A673 (cell line): ENCODE measurements around the gene OR2C1. TPM values are rescaled to one million over a fixed set of nuclear protein-coding genes. Genes with fewer than 3 reads are reported as not detected.
A peak's percentile ranks its signal among the peaks of the same experiment; 100 is the strongest.

Experiments
- BruUV-seq: library from RNA; stranded (reverse); fragments of 400-500 nt; replicated peaks from 2 replicates; lab custom pipeline; 2021; lab: Mats Ljungman, UMichigan
- CTCF ChIA-PET: fragments of 300-600 bp; sonication (Branson Sonifier 250); formaldehyde crosslinking; loops from one replicate; lab custom pipeline; 2022; ENCODE audit warnings: antibody characterized with exemption; lab: Charles Lee
- POLR2A ChIA-PET: fragments of 300-600 bp; sonication (Branson Sonifier 250); formaldehyde crosslinking; loops from one replicate; lab custom pipeline; 2022; ENCODE audit warnings: antibody characterized with exemption; ENCODE audit not compliant: low non-redundant PET; lab: Charles Lee
- DNase-seq: peaks from one replicate; pipeline ENCODE4 v3.0.0-alpha.2; 2015; ENCODE audit warnings: low spot score
- H3K27ac ChIP-seq: fragments of 200-600 bp; sonication (generic); 2 replicates; pipeline ENCODE4 v1.5.1; 2016; ENCODE audit warnings: mixed run types, low read depth, mild to moderate bottlenecking, mixed read lengths, antibody characterized with exemption, low read length; ENCODE audit not compliant: poor library complexity, severe bottlenecking
- H3K27me3 ChIP-seq: fragments of 200-600 bp; sonication (generic); replicated peaks from 2 replicates; pipeline ENCODE4 v1.6.1; 2017; ENCODE audit warnings: mixed run types, low read depth, mild to moderate bottlenecking, mixed read lengths, antibody characterized with exemption, low read length; ENCODE audit not compliant: insufficient read depth, poor library complexity
- H3K36me3 ChIP-seq: fragments of 200-600 bp; sonication (generic); 2 replicates; pipeline ENCODE4 v1.6.1; 2016; ENCODE audit warnings: mixed run types, mild to moderate bottlenecking, mixed read lengths, antibody characterized with exemption, low read length; ENCODE audit not compliant: insufficient read depth, poor library complexity, severe bottlenecking
- H3K4me1 ChIP-seq: fragments of 200-600 bp; sonication (generic); 2 replicates; pipeline ENCODE4 v1.6.1; 2017; ENCODE audit warnings: mixed run types, mild to moderate bottlenecking, mixed read lengths, antibody characterized with exemption, low read length; ENCODE audit not compliant: insufficient read depth, poor library complexity, severe bottlenecking
- H3K4me3 ChIP-seq: fragments of 200-600 bp; sonication (generic); 2 replicates; pipeline ENCODE4 v1.5.1; 2016; ENCODE audit warnings: low read depth, mixed run types, mild to moderate bottlenecking, mixed read lengths, low read length; ENCODE audit not compliant: poor library complexity, severe bottlenecking
- H3K9me3 ChIP-seq: fragments of 200-600 bp; sonication (generic); 2 replicates; pipeline ENCODE4 v1.6.1; 2016; ENCODE audit warnings: mixed run types, low read depth, mild to moderate bottlenecking, mixed read lengths, antibody characterized with exemption, low read length; ENCODE audit not compliant: poor library complexity, severe bottlenecking
- EZH2 ChIP-seq: fragments of 200-600 bp; sonication (generic); IDR thresholded peaks from 2 replicates; pipeline ENCODE4 v1.6.1; 2017; ENCODE audit warnings: borderline replicate concordance, low read depth, mild to moderate bottlenecking, mixed read lengths, antibody characterized with exemption, low read length; ENCODE audit not compliant: poor library complexity, severe bottlenecking
- intact Hi-C: fragments of 100-400 bp; cut with micrococcal nuclease; formaldehyde crosslinking; loops from one replicate; pipeline ENCODE4 v1.10.0; 2022; ENCODE audit not compliant: unreplicated experiment
- total RNA-seq: library from RNA; stranded (reverse); gene quantifications from 2 replicates; pipeline ENCODE4 v1.2.3, GENCODE V29; 2021
- TF ChIP-seq, protein P1 (sequence below): fragments of 300-800, 200-600 bp; sonication (generic); conservative IDR thresholded peaks from 2 replicates; pipeline ENCODE4 v1.5.1; 2017; ENCODE audit warnings: low read depth, mild to moderate bottlenecking, antibody characterized with exemption, low read length, moderate library complexity, mixed read lengths

Gene OR2C1
- total RNA-seq, 1 experiment from 2014 or later = not detected

DNA sequence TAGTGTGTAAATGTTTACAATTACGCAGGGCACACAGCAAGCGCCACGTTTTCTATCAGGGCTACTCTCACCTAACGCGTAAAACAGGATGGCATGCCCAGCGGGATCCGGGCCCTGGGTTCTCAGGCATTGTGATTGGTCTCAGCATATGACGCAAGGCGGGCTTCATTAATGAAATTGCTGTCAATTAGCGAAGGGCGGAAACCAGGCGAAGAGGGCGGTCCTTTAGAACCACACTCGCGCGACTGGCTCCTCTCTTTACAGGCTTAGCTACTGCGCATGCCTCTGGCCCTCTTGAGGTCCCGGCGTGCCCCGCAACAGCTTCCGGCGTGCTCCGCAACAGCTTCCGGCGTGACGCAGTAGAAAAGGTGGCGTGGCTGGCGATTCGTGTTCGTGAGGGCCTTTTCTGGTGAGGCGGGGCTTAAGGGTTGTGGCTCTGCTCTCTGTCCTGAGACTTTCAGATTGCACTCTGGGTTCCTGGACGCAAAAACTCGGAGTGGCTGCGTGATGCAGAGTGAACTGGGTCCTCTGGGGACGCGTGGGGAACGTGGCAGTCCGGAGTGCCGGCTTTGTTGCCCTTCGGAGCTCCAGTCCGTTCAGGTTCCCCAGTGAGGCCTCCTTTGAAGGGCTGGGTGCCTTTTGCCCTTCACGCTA is 9.2 kb downstream of the OR2C1 start:
- ChIA-PET POLR2A (no interaction called here), CTCF (no interaction called here)
- Histone ChIP-seq H3K4me3 (peak overlapping the region; percentile 49), H3K4me1 (no peaks in the 10 kb centered on the region), H3K27ac (peak overlapping the region; percentile 82), H3K36me3 (no peaks in the 10 kb centered on the region), H3K27me3 (peaks cover 8% of the 10 kb centered on the region), H3K9me3 (peaks cover 19% of the 10 kb centered on the region)
- no TSS peak for BruUV-seq
- DNase-seq = peak; percentile 97
- intact Hi-C loops = no loop called here
- TF ChIP-seq EZH2 = no peak
- TF ChIP-seq, protein P1, sequence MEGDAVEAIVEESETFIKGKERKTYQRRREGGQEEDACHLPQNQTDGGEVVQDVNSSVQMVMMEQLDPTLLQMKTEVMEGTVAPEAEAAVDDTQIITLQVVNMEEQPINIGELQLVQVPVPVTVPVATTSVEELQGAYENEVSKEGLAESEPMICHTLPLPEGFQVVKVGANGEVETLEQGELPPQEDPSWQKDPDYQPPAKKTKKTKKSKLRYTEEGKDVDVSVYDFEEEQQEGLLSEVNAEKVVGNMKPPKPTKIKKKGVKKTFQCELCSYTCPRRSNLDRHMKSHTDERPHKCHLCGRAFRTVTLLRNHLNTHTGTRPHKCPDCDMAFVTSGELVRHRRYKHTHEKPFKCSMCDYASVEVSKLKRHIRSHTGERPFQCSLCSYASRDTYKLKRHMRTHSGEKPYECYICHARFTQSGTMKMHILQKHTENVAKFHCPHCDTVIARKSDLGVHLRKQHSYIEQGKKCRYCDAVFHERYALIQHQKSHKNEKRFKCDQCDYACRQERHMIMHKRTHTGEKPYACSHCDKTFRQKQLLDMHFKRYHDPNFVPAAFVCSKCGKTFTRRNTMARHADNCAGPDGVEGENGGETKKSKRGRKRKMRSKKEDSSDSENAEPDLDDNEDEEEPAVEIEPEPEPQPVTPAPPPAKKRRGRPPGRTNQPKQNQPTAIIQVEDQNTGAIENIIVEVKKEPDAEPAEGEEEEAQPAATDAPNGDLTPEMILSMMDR = no peak

DNA sequence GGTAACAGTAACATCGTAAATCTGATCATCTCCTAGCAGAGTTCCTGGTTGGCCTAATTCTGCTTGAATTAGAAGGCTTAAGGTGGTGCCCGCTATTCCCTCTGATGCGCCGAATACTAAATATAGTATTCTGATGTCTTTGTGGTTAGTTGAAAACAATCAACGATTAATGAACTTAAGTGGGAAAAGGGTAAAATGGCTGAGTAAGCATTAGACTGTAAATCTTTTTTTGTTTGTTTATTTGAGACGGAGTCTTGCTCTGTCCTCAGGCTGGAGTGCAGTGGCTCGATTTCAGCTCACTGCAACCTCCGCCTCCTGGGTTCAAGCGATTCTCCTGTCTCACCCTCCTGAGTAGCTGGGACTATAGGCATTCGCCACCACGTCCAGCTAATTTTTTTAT is 13.4 kb downstream of the OR2C1 start:
- H3K4me3 ChIP-seq = no peak overlapping the region
- POLR2A ChIA-PET = no interaction called here
- DNase-seq = no peak
- H3K36me3 ChIP-seq = no peaks in the 10 kb centered on the region
- no peaks in the 10 kb centered on the region for H3K4me1 ChIP-seq
- CTCF ChIA-PET = no interaction called here
- no peak overlapping the region for H3K27ac ChIP-seq
- BruUV-seq = no TSS peak
- no peaks in the 10 kb centered on the region for H3K27me3 ChIP-seq
- intact Hi-C loops = no loop called here
- TF ChIP-seq, protein P1 = no peak
- no peak for TF ChIP-seq EZH2
- peaks cover 19% of the 10 kb centered on the region for H3K9me3 ChIP-seq

DNA sequence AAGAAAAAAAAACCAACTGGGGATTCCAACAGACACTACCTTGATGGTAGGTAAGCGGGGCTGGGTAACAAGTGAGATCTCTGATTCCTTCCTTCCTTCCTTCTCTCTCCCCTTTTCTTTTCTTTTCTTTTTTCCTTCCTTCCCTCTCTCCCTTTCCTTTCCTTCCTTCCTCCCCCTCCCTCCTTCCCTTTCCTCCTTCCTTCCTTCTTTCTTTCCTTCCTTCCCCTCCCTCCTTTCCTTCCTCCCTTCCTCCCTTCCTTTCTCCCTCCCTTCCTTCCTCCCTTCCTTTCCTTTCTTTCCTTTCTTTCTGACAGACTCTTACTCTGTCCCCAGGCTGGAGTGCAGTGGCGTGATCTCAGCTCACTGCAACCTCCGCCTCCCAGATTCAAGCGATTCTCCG is 20.0 kb downstream of the OR2C1 start:
- no peaks in the 10 kb centered on the region for H3K36me3 ChIP-seq
- no peak for DNase-seq
- intact Hi-C loops = no loop called here
- POLR2A ChIA-PET = no interaction called here
- H3K4me3 ChIP-seq = no peak overlapping the region
- no peaks in the 10 kb centered on the region for H3K4me1 ChIP-seq
- BruUV-seq = no TSS peak
- H3K9me3 ChIP-seq = peaks cover 24% of the 10 kb centered on the region
- no peaks in the 10 kb centered on the region for H3K27me3 ChIP-seq
- no peak overlapping the region for H3K27ac ChIP-seq
- TF ChIP-seq EZH2 = no peak
- TF ChIP-seq, protein P1 = no peak
- CTCF ChIA-PET = no interaction called here
